Measurements from ENCODE around the gene TBX18.

DNA sequence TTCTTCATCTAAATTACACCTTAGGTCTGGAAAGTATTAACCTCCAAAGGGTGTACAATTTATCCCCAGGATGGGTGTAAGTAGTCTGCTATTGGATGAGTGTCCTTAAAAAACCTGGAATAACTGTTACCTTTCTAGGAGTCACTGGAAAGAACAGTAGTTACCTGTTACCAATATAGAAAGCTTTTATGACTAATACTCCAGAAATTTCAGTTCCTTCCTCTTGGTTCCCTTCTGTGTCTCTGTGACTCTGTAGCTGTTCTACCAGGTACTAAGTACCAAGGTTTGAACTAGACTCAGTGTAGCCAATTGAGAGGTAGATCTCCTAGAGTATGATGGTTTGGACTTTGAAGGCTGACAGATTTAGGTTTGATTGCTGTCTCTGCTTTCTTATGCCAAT, 47.0 kb upstream of the TBX18 start:
- TF ChIP-seq, protein P1, sequence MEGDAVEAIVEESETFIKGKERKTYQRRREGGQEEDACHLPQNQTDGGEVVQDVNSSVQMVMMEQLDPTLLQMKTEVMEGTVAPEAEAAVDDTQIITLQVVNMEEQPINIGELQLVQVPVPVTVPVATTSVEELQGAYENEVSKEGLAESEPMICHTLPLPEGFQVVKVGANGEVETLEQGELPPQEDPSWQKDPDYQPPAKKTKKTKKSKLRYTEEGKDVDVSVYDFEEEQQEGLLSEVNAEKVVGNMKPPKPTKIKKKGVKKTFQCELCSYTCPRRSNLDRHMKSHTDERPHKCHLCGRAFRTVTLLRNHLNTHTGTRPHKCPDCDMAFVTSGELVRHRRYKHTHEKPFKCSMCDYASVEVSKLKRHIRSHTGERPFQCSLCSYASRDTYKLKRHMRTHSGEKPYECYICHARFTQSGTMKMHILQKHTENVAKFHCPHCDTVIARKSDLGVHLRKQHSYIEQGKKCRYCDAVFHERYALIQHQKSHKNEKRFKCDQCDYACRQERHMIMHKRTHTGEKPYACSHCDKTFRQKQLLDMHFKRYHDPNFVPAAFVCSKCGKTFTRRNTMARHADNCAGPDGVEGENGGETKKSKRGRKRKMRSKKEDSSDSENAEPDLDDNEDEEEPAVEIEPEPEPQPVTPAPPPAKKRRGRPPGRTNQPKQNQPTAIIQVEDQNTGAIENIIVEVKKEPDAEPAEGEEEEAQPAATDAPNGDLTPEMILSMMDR (IDR thresholded peaks at IDR 0.05) = no peak
- TF ChIP-seq POLR2AphosphoS5 (IDR thresholded peaks at IDR 0.05) (no peak), POLR2A (IDR thresholded peaks at IDR 0.05) (no peak)

All from suprapubic skin (tissue), 4 donors.